ENCODE measurements around the gene UBXN7.
"Not testable (repeated sequence)": the region's sequence is repeated elsewhere in the genome, so short reads cannot be mapped to it uniquely, and the experiment has no call there.

DNA sequence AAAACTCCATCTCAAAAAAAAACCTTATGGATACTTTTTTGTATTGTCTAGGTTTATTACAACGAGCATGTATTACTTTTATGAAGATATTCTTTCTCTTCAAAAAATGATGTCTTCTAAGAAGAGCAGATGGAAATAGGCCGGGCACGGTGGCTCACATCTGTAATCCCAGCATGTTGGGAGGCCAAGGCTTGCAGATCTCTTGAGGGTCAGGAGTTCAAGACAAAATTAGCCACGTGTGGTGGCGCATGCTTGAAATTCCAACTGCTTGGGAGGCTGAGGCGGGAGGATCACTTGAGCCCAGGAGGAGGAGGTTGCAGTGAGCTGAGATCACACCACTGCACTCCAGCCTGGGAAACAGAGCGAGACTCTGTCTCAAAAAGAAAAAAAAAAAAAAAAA lies 118.1 kb downstream of the UBXN7 start:
- TF ChIP-seq POLR2A, POLR2AphosphoS5 (IDR thresholded peaks at IDR 0.05): not testable (repeated sequence)
